Measurements from ENCODE around the gene CADM2.

DNA sequence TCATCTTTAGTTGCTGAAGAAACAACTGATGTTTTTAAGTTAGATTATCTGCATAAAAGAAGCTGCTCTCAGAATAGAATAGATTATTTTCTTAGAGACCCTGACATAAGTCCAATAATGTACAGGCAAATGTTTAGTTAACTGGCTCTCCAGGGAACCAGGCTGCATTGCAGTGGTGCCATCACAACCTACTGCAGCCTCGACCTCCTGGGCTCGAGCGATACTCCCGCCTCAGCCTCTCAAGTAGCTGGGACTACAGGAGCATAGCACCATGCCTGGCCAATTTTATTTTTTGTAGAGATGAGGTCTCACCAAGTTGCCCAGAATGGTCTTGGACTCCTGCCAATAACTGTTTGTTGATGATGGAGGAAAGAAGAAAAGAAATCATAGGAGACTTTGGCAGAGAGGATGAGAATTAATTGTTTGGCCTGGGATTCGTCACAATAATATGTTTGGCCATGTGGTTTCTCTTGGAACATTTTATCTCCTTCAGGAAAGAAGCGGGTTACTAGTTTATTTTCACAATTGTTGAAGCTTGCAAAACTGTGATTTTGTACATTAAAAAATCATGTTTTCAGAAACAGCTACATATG lies 429.2 kb downstream of the CADM2 start:
- TF ChIP-seq CTCF (IDR thresholded peaks at IDR 0.05) (no peak), POLR2A (IDR thresholded peaks at IDR 0.05) (no peak)

All from adrenal gland (tissue), 5 donors.